Astrocyte (in vitro differentiated cells and primary cell): ENCODE data around the gene PLPPR1. TPM values are rescaled to one million over a fixed set of nuclear protein-coding genes. Genes with fewer than 3 reads are reported as not detected.

ENCODE experiments used
- DNase-seq: peaks from one replicate; pipeline ENCODE4 v3.0.0-alpha.2; 2010; ENCODE audit warnings: low read depth
- FAIRE-seq: peaks from 2 replicates; lab custom pipeline; 2011; peaks lifted over from hg19 to GRCh38; lab: Jason Lieb, UNC
- H2AFZ ChIP-seq: 2 replicates; pipeline ENCODE4 v1.6.0; 2012; ENCODE audit warnings: low read depth, low read length, inconsistent platforms
- H3K27ac ChIP-seq: 2 replicates; pipeline ENCODE4 v1.5.1; 2011; ENCODE audit warnings: low read depth, low read length, inconsistent platforms
- H3K27me3 ChIP-seq: 2 replicates; pipeline ENCODE4 v1.6.0; 2011; ENCODE audit warnings: low read length, inconsistent platforms; ENCODE audit not compliant: insufficient read depth
- H3K36me3 ChIP-seq: 2 replicates; pipeline ENCODE4 v1.5.1; 2011; ENCODE audit warnings: low read length, inconsistent platforms; ENCODE audit not compliant: insufficient read depth
- H3K4me1 ChIP-seq: 2 replicates; pipeline ENCODE4 v1.5.1; 2011; ENCODE audit warnings: low read length, inconsistent platforms; ENCODE audit not compliant: insufficient read depth
- H3K4me2 ChIP-seq: 2 replicates; pipeline ENCODE4 v1.6.0; 2012; ENCODE audit warnings: low read length, inconsistent platforms
- H3K4me3 ChIP-seq: 2 replicates; pipeline ENCODE4 v1.5.1; 2011; ENCODE audit warnings: low read depth, mild to moderate bottlenecking, low read length, inconsistent platforms; ENCODE audit not compliant: insufficient read depth
- H3K79me2 ChIP-seq: 2 replicates; pipeline ENCODE4 v1.6.0; 2012; ENCODE audit warnings: mild to moderate bottlenecking, low read length, inconsistent platforms; ENCODE audit not compliant: insufficient read depth
- H3K9ac ChIP-seq: 2 replicates; pipeline ENCODE4 v1.6.0; 2012; ENCODE audit warnings: mild to moderate bottlenecking, low read length, inconsistent platforms
- H3K9me3 ChIP-seq: 2 replicates; pipeline ENCODE4 v1.5.1; 2012; ENCODE audit warnings: low read depth, mild to moderate bottlenecking, low read length, inconsistent platforms; ENCODE audit not compliant: insufficient read depth
- H4K20me1 ChIP-seq: 2 replicates; pipeline ENCODE4 v1.6.0; 2012; ENCODE audit warnings: low read length, inconsistent platforms; ENCODE audit not compliant: insufficient read depth
- H3K27ac Mint-ChIP-seq: one replicate; pipeline ENCODE4 v1.8.0; 2021; ENCODE audit warnings: mild to moderate bottlenecking, mixed read lengths; ENCODE audit not compliant: unreplicated experiment
- H3K27me3 Mint-ChIP-seq: one replicate; pipeline ENCODE4 v1.8.0; 2021; ENCODE audit warnings: low read depth, mixed read lengths; ENCODE audit not compliant: unreplicated experiment
- H3K36me3 Mint-ChIP-seq: one replicate; pipeline ENCODE4 v1.8.0; 2021; ENCODE audit warnings: low read depth, mixed read lengths; ENCODE audit not compliant: unreplicated experiment
- H3K4me1 Mint-ChIP-seq: one replicate; pipeline ENCODE4 v1.8.0; 2021; ENCODE audit warnings: low read depth, mixed read lengths; ENCODE audit not compliant: unreplicated experiment
- H3K4me3 Mint-ChIP-seq: one replicate; pipeline ENCODE4 v1.8.0; 2021; ENCODE audit warnings: mild to moderate bottlenecking, moderate library complexity, mixed read lengths; ENCODE audit not compliant: unreplicated experiment
- H3K9me3 Mint-ChIP-seq: one replicate; pipeline ENCODE4 v1.8.0; 2021; ENCODE audit warnings: mild to moderate bottlenecking, mixed read lengths; ENCODE audit not compliant: unreplicated experiment
- EZH2 ChIP-seq: IDR thresholded peaks from 2 replicates; pipeline ENCODE4 v1.6.1; 2012; ENCODE audit warnings: mild to moderate bottlenecking, low read length, inconsistent platforms; ENCODE audit not compliant: insufficient read depth
- total RNA-seq: library from RNA; stranded (reverse); gene quantifications from 2 replicates; pipeline ENCODE4 v1.2.1, GENCODE V29; 2021
- TF ChIP-seq, protein P1 (sequence below): IDR thresholded peaks from 2 replicates; pipeline ENCODE4 v1.5.1; 2011; ENCODE audit warnings: low read depth, mild to moderate bottlenecking, inconsistent platforms, low read length, moderate library complexity; ENCODE audit not compliant: insufficient read depth

The PLPPR1 gene
- total RNA-seq, 1 donor from 2014 or later, result not detected

DNA sequence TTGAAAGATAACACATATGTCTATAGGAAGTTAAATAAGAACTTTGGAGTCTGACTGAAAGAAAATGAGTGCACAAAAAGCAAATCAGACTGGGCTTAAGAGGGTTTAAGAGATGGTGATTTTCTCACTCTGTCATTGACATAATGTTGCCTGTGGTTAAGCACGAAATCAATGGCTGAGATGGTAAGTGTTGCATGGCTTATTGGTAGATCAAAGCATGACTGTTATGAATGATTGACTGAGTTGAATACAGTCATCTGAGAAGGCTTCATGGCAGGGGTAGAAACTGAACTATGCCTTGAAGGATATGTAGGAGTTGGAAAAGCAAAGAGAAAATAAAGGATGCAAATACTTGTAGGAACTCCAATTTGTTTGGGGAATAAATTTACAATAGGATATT lies 136.6 kb downstream of the PLPPR1 start:
- H3K36me3 ChIP-seq, result no peaks in the 10 kb centered on the region
- no peaks in the 10 kb centered on the region for H3K4me1 ChIP-seq
- no peak for DNase-seq
- H4K20me1 ChIP-seq, result no peaks in the 10 kb centered on the region
- no peak overlapping the region for H3K4me3 Mint-ChIP-seq
- no peak overlapping the region for H3K27ac ChIP-seq
- H3K27me3 ChIP-seq, result no peaks in the 10 kb centered on the region
- H3K27ac Mint-ChIP-seq, result no peak overlapping the region
- no peaks in the 10 kb centered on the region for H3K36me3 Mint-ChIP-seq
- H3K9me3 Mint-ChIP-seq, result no peaks in the 10 kb centered on the region
- TF ChIP-seq, protein P1, sequence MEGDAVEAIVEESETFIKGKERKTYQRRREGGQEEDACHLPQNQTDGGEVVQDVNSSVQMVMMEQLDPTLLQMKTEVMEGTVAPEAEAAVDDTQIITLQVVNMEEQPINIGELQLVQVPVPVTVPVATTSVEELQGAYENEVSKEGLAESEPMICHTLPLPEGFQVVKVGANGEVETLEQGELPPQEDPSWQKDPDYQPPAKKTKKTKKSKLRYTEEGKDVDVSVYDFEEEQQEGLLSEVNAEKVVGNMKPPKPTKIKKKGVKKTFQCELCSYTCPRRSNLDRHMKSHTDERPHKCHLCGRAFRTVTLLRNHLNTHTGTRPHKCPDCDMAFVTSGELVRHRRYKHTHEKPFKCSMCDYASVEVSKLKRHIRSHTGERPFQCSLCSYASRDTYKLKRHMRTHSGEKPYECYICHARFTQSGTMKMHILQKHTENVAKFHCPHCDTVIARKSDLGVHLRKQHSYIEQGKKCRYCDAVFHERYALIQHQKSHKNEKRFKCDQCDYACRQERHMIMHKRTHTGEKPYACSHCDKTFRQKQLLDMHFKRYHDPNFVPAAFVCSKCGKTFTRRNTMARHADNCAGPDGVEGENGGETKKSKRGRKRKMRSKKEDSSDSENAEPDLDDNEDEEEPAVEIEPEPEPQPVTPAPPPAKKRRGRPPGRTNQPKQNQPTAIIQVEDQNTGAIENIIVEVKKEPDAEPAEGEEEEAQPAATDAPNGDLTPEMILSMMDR, result no peak
- TF ChIP-seq EZH2, result no peak
- no peak overlapping the region for H3K9ac ChIP-seq
- no peak overlapping the region for H2AFZ ChIP-seq
- H3K79me2 ChIP-seq, result no peaks in the 10 kb centered on the region
- peaks cover 2% of the 10 kb centered on the region for H3K9me3 ChIP-seq
- H3K27me3 Mint-ChIP-seq, result no peaks in the 10 kb centered on the region
- H3K4me2 ChIP-seq, result no peak overlapping the region
- peaks cover 5% of the 10 kb centered on the region for H3K4me1 Mint-ChIP-seq
- H3K4me3 ChIP-seq, result no peak overlapping the region
- no peak for FAIRE-seq

DNA sequence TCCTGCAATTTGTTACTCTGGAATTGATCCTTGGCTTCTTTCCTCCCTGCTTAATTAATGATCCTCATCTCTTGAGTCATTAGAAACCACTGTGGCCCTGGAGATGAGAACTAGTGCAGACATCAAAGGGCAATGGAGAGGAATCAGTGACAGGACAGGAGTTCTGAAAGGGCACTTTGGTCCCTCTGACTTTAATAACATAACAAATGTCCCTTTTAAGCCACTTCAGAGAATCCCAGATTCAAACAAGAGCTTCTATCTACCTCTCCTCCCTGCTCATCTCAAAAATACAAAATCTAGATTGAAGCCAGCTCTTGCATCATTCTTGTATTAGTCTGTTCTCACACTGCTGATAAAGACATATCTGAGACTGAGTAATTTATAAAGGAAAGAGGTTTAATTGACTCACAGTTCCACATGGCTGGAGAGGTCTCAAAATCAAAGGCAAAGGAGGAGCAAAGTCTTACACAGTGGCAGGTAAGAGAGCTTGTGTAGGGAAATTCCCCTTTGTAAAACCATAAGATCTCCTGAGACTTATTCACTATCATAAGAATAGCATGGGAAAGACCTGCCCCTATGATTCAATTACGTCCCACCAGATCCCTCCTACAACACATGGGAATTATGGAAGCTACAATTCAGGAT lies 139.1 kb downstream of the PLPPR1 start:
- Mint-ChIP-seq H3K9me3 (no peaks in the 10 kb centered on the region), H3K36me3 (no peaks in the 10 kb centered on the region), H3K27me3 (no peaks in the 10 kb centered on the region), H3K27ac (no peak overlapping the region), H3K4me3 (no peak overlapping the region), H3K4me1 (peaks cover 5% of the 10 kb centered on the region)
- Histone ChIP-seq H3K4me3 (no peak overlapping the region), H3K4me1 (no peaks in the 10 kb centered on the region), H3K27me3 (no peaks in the 10 kb centered on the region), H3K9ac (no peak overlapping the region), H2AFZ (no peak overlapping the region), H3K4me2 (no peak overlapping the region), H3K79me2 (no peaks in the 10 kb centered on the region), H3K27ac (no peak overlapping the region), H3K36me3 (no peaks in the 10 kb centered on the region), H3K9me3 (peaks cover 2% of the 10 kb centered on the region), H4K20me1 (no peaks in the 10 kb centered on the region)
- no peak for FAIRE-seq
- DNase-seq, result no peak
- no peak for TF ChIP-seq EZH2
- TF ChIP-seq, protein P1, result no peak

DNA sequence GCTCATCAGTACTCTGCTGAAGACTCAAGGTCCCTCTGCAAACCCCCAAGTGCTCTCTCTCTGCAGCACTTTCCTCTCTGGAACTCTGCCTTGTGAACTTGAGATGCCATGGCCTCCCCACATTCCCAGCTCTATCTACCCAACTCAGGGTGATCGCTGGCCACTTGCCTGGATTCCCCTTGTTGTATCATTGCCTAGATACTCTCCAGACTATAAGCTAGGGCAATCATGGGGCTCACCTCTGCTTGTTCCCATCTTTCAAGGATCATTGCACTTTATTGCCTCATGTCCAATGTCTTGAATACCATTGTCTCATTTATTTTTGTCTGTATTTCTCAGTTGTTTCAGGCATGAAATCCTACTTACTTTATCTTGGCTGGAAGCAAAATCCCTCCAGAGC lies 144.1 kb downstream of the PLPPR1 start:
- Mint-ChIP-seq H3K36me3 (no peaks in the 10 kb centered on the region), H3K4me3 (no peak overlapping the region), H3K27me3 (no peaks in the 10 kb centered on the region), H3K9me3 (no peaks in the 10 kb centered on the region), H3K27ac (no peak overlapping the region), H3K4me1 (no peaks in the 10 kb centered on the region)
- Histone ChIP-seq H3K36me3 (no peaks in the 10 kb centered on the region), H3K27me3 (no peaks in the 10 kb centered on the region), H3K79me2 (no peaks in the 10 kb centered on the region), H3K4me3 (no peak overlapping the region), H3K4me1 (no peaks in the 10 kb centered on the region), H3K4me2 (no peak overlapping the region), H3K9me3 (no peaks in the 10 kb centered on the region), H3K9ac (no peak overlapping the region), H3K27ac (no peak overlapping the region), H2AFZ (no peak overlapping the region), H4K20me1 (no peaks in the 10 kb centered on the region)
- no peak for FAIRE-seq
- no peak for DNase-seq
- TF ChIP-seq, protein P1, result no peak
- no peak for TF ChIP-seq EZH2
